A549 (cell line): ENCODE results near the gene MAJIN.

Source experiments
- CTCF ChIP-seq: fragments of >200 bp; sonication (Bioruptor Twin); formaldehyde crosslinking; IDR thresholded peaks from 3 replicates; pipeline ENCODE4 v1.5.1; 2016
- HMGXB4 ChIP-seq: fragments of 250-450 bp; sonication (Bioruptor Pico); IDR thresholded peaks from 2 replicates; pipeline ENCODE4 v1.5.0; 2021; ENCODE audit warnings: mild to moderate bottlenecking, moderate library complexity, borderline replicate concordance
- NFE2L2 ChIP-seq: fragments of 150-350 bp; conservative IDR thresholded peaks from 2 replicates; pipeline ENCODE4 v1.6.1; 2014; ENCODE audit warnings: low read length
- PHF8 ChIP-seq: fragments of 200-600 bp; sonication (generic); IDR thresholded peaks from 2 replicates; pipeline ENCODE4 v1.6.1; 2016; ENCODE audit warnings: low read depth, mild to moderate bottlenecking, antibody characterized with exemption, moderate library complexity, borderline replicate concordance
- POLR2A ChIP-seq: IDR thresholded peaks from 2 replicates; pipeline ENCODE4 v1.6.1; 2012; ENCODE audit warnings: mild to moderate bottlenecking, low read length
- TFCP2L1 ChIP-seq: fragments of 250-450 bp; sonication (Bioruptor Pico); IDR thresholded peaks from 2 replicates; pipeline ENCODE4 v1.5.0; 2021; ENCODE audit warnings: mild to moderate bottlenecking

GRCh38 chr11:65019824-65020223, 47.9 kb upstream of the MAJIN start:
- TF ChIP-seq POLR2A (no peak), CTCF (no peak), TFCP2L1 (CRISPR knock-in tag) (no peak), HMGXB4 (CRISPR knock-in tag) (no peak), NFE2L2 (no peak), PHF8 (no peak)
